GM15510 (cell line): Measurements from ENCODE around the gene OTOA.

Experiments
- POLR2A ChIP-seq: IDR thresholded peaks from 3 replicates; pipeline ENCODE4 v1.6.1; 2011; ENCODE audit warnings: borderline replicate concordance; ENCODE audit not compliant: insufficient read length; ENCODE audit errors: extremely low read depth

The OTOA gene

DNA sequence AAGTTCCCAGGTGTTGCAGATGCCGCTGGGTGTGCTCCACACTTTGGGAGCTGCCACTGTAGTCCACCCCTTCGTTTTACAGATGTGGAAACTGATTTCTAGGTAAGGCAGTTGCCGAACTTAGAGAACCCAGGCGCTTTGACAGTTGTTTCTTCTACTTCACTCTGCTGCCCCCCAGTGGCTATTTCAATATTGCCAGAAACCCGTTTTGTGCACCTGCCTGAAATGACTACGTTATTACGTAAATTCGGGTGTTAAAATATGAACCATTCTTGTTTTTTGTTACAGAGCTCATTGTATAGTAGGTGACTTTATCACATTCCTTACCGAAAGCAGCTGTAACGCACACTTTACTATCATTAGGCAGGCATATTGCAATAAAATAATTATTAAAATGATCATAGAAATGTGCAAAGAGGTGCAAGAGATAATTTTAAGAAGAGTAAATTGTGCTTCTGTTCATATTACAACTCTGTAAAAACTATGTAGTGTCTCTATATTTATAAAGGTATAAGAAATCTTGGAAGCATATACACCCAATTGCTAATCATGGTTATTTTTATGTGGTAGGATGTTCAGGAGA, 44.9 kb downstream of the OTOA start:
- no peak for TF ChIP-seq POLR2A

GRCh38 chr16:21710938-21711337, 47.2 kb downstream of the OTOA start:
- no peak for TF ChIP-seq POLR2A

DNA sequence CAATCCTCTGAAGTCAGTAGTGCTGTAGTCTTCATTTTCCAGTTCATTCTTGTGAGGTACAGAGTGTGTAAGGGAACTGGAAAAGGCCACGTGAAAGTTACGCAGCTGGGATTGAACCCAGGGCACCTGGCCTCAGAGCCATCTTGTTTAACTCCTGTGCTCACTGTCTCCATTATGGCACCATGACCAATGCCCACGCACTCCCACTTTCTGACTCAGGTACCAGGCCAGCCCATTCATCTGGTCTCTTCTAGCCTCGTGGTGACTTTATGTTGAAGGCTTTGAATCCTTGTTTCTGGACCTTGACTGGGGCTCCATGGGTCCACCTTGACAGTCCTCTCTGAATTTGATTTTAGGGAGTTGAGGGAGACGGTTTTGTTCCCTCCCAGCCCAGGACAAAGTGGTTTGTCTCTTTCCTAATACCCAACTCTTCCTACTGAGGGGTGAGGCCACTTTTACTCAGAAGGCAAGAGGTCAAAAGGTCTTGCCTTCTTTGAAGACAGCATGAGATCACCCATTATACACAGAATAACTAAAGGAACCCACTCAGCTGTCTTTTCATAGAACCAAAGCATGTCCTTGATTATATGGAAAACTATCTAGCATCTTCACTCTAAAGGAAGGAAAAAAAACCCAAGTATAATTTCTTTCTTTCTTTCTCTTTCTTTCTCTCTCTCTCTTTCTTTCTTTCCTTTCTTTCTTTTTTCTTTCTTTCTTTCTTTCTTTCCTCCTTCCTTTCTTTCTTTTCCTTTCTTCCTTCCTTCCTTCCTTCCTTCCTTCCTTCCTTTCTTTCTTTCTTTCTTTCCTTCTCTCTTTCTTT, 50.0 kb downstream of the OTOA start:
- TF ChIP-seq POLR2A = no peak

GRCh38 chr16:21717608-21718007, 53.8 kb downstream of the OTOA start:
- TF ChIP-seq POLR2A = no peak

GRCh38 chr16:21719283-21719682, 55.5 kb downstream of the OTOA start:
- no peak for TF ChIP-seq POLR2A

DNA sequence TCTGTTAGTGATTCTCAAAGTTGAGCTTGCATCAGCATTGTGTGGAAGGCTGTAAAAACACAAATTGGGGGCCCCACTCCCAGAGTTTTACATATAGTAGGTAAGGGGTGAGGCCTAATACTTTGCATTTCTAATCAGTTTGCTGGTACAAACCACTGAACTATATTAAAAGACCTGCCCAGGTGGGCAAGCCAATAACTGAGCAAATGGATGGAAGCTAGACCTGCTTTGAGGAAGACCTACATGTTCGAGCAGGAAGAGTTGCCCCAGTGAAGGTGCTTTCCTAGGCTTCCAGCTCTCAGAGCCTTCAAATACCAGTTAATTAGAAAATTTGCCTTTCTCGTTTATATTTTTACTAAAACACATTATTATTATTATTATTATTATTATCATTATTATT, 56.8 kb downstream of the OTOA start:
- TF ChIP-seq POLR2A = no peak

DNA sequence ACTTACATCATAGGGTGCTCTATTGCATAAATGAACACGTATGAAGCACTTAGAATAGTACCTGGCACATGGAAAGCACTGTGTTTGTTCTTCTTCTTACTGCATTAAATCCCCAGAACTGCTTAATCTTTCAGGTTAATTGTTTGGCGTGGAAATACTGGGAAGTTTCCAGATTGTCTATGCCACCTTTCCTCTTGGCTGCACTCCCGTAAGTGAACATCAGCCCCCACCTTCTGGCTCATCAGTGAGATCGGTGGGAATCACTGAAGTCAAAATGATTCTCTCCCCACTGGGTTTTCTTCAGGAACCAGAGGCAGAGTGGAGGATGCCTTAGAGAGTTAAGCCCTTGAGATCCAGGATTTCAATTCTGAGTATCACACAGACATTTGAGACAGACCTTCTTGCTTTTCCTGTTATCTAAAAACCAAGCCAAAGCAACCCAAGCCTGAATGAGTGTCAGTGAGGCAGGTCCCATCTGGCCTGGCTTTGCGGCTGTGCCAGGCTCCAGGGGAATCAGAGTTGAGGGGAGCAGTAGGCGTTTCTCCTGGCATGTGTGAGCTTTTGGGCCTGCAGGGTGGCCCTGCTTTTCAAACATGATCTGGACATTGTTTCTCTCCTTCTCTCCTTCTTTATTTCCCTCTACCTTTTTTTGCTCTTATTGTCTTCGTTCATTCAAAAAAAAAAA, 59.1 kb downstream of the OTOA start:
- TF ChIP-seq POLR2A = no peak

GRCh38 chr16:21723532-21723931, 59.8 kb downstream of the OTOA start:
- TF ChIP-seq POLR2A = no peak

- no peak for TF ChIP-seq POLR2A
Observed at GRCh38 chr16:21727344-21727743, 63.6 kb downstream of the OTOA start.
